ENCODE data around the gene RPL32.

- no peak for TF ChIP-seq POLR2AphosphoS5 (IDR thresholded peaks at IDR 0.05; ENCODE audit: borderline replicate concordance, low read depth, low read length)
- no peak for TF ChIP-seq EZH2 (IDR thresholded peaks at IDR 0.05)
These were observed 15.3 kb upstream of the RPL32 start for GRCh38 chr3:12856626-12857025.

All from SK-N-MC (cell line).